Measurements from ENCODE around the gene KRTAP5-1.
"Not testable (repeated sequence)": the region's sequence is repeated elsewhere in the genome, so short reads cannot be mapped to it uniquely, and the experiment has no call there.

GRCh38 chr11:1589191-1589963, 4.3 kb upstream of the KRTAP5-1 start:
- TF ChIP-seq CTCF (IDR thresholded peaks at IDR 0.05 in 2 of 3, conservative IDR thresholded peaks at IDR 0.05 in 1 of 3; ENCODE audit: control insufficient read depth in 2 of 3, extremely low read depth in 1 of 3, insufficient read depth in 1 of 3, low read depth in 3 of 3, low read length in 3 of 3); MYC (IDR thresholded peaks at IDR 0.05; ENCODE audit: insufficient read depth, insufficient read length, insufficient replicate concordance, low read length, severe bottlenecking): not testable (repeated sequence)
- TF ChIP-seq, protein P1, sequence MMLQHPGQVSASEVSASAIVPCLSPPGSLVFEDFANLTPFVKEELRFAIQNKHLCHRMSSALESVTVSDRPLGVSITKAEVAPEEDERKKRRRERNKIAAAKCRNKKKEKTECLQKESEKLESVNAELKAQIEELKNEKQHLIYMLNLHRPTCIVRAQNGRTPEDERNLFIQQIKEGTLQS (IDR thresholded peaks at IDR 0.05; ENCODE audit: borderline replicate concordance, extremely low read depth, low read depth, low read length) = not testable (repeated sequence)
